Activated naive CD8-positive, alpha-beta T cell treated with anti-CD3 and anti-CD28 coated beads, Interleukin-2, amount 50 U/mL, for 16 hours (primary cell): Measurements from ENCODE around the gene CCDC91.
"Not testable (repeated sequence)": the region's sequence is repeated elsewhere in the genome, so short reads cannot be mapped to it uniquely, and the experiment has no call there.

Experiments used
- DNase-seq: peaks from one replicate; pipeline ENCODE4 v3.0.0-alpha.2; 2020; ENCODE audit warnings: low read depth, low spot score

CCDC91 gene

DNA sequence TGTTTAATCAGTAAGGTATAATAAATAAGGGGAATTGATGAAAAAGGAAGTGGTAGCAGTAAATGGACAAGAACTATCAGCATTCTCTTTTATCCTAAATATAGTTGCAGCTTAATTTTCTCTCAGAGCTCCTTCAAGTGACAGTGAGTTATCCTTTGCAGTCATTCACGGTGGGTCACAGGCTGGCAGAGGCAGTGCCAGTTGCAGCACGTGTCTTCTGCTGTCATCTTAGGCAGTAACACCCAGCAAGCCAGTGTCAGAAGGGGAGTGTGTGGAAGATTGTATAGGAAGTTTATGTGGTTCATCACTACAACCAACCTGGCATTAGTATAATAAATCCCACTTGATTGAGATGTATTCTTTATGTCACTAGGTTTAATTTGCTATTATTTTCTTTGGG, 170.0 kb downstream of the CCDC91 start:
- no peak for DNase-seq

DNA sequence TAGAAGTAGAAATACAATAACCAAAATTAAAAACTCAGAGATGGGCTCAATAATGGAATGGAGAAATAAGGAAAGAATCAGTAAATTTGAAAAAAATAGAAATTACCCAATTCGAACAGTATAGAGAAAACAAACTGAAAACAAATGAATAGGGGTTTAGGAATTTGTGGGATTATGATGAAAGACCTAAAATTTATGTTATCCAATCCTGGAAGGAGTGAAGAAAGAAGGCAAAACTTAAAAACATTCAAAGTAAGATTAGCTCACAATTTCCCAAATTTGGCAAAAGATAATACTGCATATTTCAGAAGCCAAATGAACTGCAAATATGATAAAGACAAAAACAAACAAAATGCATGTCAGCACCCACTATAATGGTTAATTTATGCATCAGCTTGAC, 177.1 kb downstream of the CCDC91 start:
- DNase-seq = no peak

DNA sequence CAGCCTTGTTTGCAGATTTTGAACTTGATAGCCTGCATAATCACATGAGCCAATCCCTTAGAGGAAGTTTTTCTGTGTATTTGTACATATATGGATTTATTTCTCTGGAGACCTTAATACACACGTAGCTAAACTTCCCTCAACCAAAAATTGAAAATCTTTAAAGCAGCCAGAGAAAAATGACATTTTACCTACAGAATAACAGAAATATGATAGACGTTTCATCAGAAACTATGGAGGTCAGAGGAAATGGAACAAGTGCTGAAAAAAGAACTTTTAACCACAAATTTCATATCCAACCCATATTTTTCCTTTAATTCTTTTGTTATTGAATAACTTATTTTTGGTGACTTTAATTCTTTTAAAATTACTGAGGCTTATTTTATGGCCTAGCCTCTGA, 177.7 kb downstream of the CCDC91 start:
- no peak for DNase-seq

GRCh38 chr12:28369483-28369882, 179.2 kb downstream of the CCDC91 start:
- DNase-seq = no peak

DNA sequence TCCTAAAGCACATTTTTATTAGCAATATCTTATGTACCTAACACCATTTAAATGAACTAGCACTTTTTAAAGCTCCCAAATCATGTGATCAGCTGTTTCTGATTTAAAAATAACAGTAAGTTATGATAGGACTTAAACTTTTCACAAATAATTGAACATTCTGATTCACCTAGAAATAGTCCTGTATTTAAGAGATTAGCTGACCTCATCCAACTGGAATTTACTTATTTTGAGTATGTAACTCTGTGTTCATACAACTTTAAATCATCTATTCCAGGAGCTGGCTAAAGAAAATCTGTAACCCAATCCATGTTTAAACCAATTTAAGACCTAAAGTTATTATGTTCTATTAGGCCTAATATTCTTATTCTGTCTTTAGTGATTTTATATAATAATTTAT, 184.3 kb downstream of the CCDC91 start:
- DNase-seq = no peak

DNA sequence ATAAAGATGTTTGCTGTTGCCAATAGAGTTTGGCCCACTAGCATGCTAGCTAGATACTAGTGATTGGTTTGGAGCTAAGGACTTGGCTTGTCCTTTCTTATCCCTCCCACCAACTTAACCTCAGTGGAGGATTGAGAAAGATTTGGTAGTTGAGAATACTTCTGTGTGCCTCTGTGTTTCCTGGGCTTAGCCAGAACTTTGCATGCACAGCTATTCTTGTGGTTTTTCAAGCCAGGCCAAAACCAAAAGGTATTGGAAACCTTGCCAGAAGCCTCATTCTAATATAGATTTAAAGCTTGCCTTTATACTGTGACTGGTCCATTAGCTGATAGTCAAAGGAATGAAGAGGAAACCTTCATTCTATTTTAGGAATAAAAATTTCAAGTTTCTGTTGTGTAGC, 188.5 kb downstream of the CCDC91 start:
- no peak for DNase-seq

- not testable (repeated sequence) for DNase-seq
Measured at GRCh38 chr12:28379779-28380178, 189.5 kb downstream of the CCDC91 start.

GRCh38 chr12:28383368-28383767, 193.1 kb downstream of the CCDC91 start:
- DNase-seq = no peak

GRCh38 chr12:28388879-28389278, 198.6 kb downstream of the CCDC91 start:
- no peak for DNase-seq

- DNase-seq = no peak
Measured at GRCh38 chr12:28390206-28390605, 199.9 kb downstream of the CCDC91 start.

- no peak for DNase-seq
Measured at GRCh38 chr12:28390761-28391385, 200.6 kb downstream of the CCDC91 start.

- DNase-seq = no peak
Measured at GRCh38 chr12:28409892-28410291, 219.6 kb downstream of the CCDC91 start.

DNA sequence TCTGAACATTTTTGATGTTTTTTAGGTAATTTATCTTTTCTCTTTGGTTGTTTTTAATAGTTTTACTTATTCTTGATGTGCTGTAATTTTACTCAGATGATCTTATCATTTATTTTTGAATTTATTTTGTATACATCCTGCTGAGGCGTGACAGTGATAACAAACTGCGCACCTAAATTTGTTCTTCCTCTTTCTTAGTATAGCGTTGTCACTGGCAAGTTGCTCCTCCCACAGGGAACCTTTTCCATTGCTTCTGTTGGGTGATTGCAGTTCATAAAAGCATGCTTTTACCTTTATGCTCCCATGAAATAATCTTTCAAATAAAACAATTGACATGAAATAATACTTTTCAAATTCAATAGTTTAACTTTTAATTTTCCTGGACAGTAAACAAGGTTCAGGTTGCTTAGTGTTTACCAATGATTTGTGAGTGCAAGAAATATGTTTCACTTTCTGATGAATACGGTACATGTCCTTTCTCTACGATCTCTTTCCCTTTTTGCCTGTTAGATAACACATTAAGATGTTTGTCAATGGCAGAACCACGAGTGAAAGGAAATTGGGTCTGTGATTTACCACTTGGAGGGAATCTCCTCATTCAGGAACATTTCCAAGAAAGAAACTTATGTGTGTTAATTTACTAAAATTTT, 223.3 kb downstream of the CCDC91 start:
- no peak for DNase-seq

- no peak for DNase-seq
Measured at GRCh38 chr12:28415755-28416154, 225.5 kb downstream of the CCDC91 start.

GRCh38 chr12:28421374-28421773, 231.1 kb downstream of the CCDC91 start:
- no peak for DNase-seq

DNA sequence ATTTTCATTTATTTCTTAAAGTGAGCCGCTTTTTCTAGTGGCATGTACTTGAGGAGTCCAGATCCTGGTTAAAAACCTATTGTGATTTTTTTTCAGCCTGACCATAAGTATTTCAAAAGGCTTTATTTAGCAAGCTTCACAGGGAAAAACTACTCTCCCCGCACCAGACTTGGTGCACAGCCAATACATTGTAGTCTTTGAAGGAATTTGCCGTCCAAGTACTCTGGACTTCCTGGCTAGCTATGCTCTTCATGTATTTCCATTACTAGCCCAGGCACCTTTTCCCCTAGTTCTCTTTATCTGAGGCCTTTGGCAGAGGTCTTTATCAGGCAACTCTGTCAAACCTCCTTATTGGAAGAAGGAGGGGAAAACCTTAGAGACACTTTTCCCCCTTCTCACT, 234.7 kb downstream of the CCDC91 start:
- DNase-seq = no peak

DNA sequence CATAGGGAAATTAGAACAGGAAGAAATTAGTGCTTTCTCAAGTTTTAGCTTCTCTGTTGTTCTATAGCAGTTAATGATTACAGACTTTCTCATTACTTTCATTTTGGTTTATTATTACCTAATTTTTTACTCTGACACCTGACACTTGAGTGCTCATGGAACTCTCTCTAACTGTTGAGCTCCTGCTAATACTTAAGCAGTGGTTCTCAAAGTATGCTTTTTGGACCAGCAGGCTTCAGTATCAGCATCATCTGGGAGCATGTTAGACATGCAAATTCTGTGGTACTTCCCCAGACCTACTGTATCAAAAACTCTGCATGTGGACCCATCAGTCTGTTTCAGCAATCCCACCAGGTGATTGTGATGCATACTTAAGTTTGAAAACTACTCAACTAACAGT, 235.3 kb downstream of the CCDC91 start:
- DNase-seq = no peak

GRCh38 chr12:28427046-28427445, 236.8 kb downstream of the CCDC91 start:
- no peak for DNase-seq

DNA sequence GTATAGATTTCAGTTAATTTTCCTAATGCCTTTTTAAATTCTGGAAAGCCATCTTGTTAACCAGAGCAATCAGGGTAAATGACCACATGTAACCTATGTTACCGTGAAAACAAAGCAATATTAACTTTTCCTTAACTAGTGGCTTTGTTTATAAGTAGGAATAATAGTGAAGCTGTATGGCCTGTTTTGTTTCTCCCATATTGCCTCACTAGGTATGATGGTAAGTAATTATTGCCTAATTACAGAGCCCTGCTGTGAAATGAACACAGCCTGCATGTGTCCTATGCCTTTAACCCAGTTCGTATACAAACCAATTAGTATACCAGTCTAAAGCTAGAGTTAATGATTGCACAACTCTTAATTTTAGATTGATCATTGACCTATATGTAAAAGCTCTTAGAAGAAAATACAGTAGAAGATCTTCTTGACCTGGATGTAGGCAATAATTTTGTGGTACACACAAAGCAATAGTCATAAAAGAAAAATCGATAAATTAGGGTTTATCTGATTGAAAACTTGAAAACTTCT, 249.9 kb downstream of the CCDC91 start:
- no peak for DNase-seq

DNA sequence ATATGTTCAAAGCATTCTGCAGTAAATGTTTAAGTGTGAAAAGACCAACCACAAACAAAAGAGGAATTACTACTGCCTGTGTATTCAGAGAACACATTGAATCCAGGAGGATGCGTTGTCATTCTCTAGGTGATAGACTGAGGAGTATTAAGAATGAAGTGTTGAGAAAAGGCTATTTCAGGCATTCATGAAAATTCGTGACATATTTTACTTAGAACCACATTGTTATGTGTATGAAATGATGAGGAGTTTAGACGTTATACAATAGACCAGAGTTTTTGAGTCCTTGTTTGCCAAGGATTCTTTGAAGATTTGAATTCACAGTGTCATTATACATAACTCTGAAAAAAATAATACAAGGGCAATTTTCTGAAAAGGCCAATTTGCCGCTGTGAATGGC, 251.8 kb downstream of the CCDC91 start:
- DNase-seq = no peak

- no peak for DNase-seq
Measured at GRCh38 chr12:28443337-28443736, 253.1 kb downstream of the CCDC91 start.

- no peak for DNase-seq
Measured at GRCh38 chr12:28446031-28446430, 255.8 kb downstream of the CCDC91 start.

DNA sequence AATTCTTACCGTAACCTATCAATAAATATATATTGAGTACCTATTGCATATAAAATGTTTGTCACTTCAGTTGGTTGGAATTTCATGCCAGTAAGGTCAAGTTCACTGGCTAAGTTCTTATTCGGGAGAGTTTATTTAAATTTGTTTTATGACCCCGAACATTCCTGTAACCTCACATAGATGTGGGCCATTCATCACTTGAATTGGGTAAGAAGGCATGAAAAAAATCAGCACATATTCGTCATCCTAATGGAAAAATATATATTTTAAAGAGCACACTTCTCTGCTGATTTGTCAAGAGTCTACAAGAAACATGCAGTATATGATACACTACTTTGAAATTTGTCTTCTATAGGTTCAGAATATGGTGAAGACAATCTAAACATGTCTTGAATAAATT, 263.4 kb downstream of the CCDC91 start:
- no peak for DNase-seq
